ENCODE results near the gene SHOX.

Gene SHOX

DNA sequence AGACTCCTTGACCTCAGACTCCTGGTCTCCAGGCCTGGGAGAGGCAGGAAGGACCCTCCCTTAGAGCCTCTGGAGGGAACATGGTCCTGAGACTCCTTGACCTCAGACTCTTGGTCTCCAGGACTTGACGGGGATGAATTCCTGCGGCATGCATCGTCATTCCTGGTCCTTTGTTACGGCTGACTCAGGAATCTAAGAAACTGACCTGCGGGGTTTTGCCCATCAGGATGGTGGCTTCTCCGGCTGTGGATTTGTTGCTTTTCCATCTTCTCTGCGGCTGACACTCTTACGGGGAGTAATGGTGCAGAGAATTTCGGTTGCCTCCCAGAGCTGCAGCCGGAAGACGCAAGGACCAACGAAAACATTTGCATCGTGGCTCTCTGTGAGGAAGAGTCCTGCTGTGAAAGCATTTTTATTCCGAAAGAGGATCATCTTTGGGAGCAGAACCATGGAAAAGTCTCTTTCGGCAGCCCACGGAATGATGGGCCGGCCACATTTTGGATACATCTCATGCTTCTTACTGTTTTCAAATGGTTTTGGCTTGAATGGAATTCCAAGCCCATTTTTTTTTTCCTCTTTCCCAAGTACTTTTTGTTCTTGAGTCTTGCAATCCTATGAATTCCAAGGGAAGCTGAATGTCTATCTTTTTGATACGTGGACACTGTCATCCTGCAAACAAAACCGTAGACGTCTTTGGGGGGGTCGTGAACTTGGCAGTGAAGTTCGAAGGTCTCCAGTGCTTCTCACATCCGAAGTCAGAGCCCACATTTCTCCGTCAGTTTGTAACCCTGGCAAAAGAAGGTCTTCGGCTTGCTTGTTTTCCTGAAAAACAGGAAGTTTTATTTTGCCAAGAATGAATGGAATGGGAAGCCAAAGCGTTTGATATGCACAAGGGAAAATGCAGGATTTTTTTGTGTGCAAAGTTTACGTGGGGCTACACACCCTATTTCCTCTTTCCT is 36.5 kb downstream of the SHOX start:
- TF ChIP-seq, protein P1, sequence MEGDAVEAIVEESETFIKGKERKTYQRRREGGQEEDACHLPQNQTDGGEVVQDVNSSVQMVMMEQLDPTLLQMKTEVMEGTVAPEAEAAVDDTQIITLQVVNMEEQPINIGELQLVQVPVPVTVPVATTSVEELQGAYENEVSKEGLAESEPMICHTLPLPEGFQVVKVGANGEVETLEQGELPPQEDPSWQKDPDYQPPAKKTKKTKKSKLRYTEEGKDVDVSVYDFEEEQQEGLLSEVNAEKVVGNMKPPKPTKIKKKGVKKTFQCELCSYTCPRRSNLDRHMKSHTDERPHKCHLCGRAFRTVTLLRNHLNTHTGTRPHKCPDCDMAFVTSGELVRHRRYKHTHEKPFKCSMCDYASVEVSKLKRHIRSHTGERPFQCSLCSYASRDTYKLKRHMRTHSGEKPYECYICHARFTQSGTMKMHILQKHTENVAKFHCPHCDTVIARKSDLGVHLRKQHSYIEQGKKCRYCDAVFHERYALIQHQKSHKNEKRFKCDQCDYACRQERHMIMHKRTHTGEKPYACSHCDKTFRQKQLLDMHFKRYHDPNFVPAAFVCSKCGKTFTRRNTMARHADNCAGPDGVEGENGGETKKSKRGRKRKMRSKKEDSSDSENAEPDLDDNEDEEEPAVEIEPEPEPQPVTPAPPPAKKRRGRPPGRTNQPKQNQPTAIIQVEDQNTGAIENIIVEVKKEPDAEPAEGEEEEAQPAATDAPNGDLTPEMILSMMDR (IDR thresholded peaks at IDR 0.05): no peak
- no peak for TF ChIP-seq ZFX (IDR thresholded peaks at IDR 0.05; ENCODE audit: borderline replicate concordance)
- H3K27ac ChIP-seq: no peak overlapping the region

DNA sequence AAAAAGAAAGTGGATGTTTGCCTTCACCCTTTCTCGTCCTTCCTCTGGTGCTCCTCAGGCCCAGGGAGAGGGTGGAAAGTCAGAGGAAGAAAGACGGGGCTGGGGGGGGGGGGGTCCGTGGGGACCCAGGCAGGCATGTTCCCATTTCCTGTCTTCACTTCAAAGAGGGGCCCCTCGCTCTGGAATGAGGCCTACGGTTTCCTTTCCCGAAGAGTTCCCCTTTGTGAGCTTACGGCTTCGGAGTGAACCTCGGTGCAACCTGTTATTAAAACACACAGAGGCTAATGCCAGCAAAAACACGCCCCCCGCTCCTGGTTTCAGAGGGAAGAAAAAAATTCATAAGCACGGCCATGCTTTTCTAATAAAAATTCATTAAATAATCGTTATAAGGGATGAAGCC is 40.1 kb downstream of the SHOX start:
- H3K27ac ChIP-seq: no peak overlapping the region
- TF ChIP-seq ZFX (IDR thresholded peaks at IDR 0.05; ENCODE audit: borderline replicate concordance): no peak
- TF ChIP-seq, protein P1 (IDR thresholded peaks at IDR 0.05): no peak

DNA sequence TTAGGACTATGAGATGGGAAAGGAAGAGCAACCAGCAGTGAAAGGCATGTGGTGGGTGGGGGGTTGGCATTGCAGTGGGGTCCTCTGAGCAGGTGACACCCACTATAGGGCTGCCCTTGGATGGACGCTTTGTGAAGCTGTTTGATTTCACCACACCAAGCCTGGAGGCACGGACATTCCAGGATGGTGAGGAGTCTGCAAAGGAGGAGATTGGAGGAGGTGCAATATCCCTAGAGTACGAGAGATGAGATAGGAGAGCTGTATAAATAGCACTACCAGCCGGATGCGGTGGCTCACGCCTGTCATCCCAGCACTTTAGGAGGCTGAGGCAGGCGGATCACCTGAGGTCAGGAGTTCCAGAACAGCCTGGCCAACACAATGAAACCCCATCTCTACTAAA is 42.3 kb downstream of the SHOX start:
- H3K27ac ChIP-seq: no peak overlapping the region
- TF ChIP-seq, protein P1 (IDR thresholded peaks at IDR 0.05): no peak
- no peak for TF ChIP-seq ZFX (IDR thresholded peaks at IDR 0.05; ENCODE audit: borderline replicate concordance)

DNA sequence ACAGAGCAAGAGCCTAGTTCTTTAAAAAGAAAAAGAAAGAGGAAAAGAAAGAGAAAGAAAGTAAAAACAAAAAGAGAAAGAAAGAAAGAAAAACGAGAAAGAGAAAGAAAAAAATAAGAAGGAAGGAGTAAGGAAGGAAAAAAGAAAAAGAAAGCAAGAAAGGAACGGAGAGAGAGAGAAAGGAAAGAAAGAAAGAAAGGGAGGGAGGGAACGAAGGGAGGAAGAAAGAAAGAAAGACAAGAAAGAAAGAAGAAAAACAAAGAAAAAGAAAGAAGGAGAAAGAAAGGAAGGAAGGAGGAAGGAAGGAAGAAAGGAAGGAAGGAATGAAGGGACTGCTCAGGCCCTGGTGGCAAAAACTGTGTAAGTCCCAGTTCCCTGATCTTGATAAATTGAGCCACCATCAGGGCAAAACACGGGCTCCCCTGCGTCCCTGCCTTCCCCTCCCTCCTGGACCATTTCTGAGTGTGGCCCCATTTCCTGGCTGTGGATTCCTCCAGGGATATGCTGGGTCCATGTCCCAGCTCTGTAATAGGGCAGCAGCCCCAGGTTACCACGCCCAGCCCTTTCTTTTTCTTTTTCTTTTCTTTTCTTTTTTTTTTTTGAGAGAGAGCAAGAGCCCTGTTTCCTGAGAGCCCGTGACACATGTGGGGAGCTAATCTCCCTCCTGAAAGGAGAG is 44.8 kb downstream of the SHOX start:
- no peak overlapping the region for H3K27ac ChIP-seq
- TF ChIP-seq, protein P1 (IDR thresholded peaks at IDR 0.05): no peak
- no peak for TF ChIP-seq ZFX (IDR thresholded peaks at IDR 0.05; ENCODE audit: borderline replicate concordance)

DNA sequence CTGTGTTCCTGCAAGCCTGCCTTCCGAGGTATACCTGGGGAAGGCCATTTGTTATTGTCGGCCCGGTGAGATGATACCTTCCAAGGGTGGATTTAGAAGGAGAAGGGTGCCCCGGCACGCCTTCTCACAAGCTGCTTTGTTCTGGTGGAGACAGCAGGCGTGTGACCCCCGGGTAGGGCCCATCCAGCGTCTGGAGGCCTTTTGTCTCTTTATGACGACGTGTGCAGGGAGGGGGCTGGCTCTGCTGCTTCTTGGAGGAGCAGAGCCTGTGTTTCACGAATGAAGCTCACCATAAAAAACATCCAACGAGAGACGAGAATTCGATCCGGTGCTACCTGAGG is 45.3 kb downstream of the SHOX start:
- TF ChIP-seq, protein P1 (IDR thresholded peaks at IDR 0.05): no peak
- TF ChIP-seq ZFX (IDR thresholded peaks at IDR 0.05; ENCODE audit: borderline replicate concordance): no peak
- no peak overlapping the region for H3K27ac ChIP-seq

DNA sequence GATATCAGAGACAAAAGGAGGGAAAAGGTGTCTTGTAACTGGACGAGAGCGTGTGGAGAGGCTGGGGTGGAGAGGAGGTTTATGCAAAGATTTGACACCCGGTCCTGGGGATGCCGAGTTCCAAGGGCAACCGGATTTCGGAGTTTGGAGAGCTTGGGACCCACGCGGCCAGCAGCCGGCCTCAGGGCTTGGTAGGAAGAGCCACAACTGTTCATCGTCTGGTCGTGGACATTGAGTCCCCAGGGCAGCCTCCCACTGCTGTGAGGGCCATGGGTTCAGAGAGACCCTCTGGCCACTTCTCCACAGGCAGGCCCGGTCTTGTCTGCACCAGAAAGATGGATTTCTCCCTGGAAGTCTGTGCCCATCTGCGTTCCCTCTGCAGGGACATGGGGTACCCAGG is 46.8 kb downstream of the SHOX start:
- TF ChIP-seq, protein P1 (IDR thresholded peaks at IDR 0.05): no peak
- TF ChIP-seq ZFX (IDR thresholded peaks at IDR 0.05; ENCODE audit: borderline replicate concordance): no peak

More for the DNA sequence above, 46.8 kb downstream of the SHOX start:
- no peak overlapping the region for H3K27ac ChIP-seq
